Smooth muscle cell (in vitro differentiated cells): ENCODE data around the gene UBE2L5. TPM values are rescaled to one million over a fixed set of nuclear protein-coding genes. Genes with fewer than 3 reads are reported as not detected.

Experiments used
- DNase-seq: peaks from one replicate; lab custom pipeline; 2025; ENCODE audit not compliant: unreplicated experiment; lab: John Stamatoyannopoulos, UW
- H2AFZ ChIP-seq: fragments of 200-600 bp; sonication (generic); 2 replicates; pipeline ENCODE4 v1.6.0; 2016; ENCODE audit warnings: antibody characterized with exemption, low read depth, mild to moderate bottlenecking
- H3F3A ChIP-seq: fragments of 200-600 bp; sonication (generic); 2 replicates; pipeline ENCODE4 v1.6.0; 2017; ENCODE audit warnings: antibody characterized with exemption, low read depth
- H3K27ac ChIP-seq: fragments of 200-600 bp; sonication (generic); 2 replicates; pipeline ENCODE4 v1.5.1; 2016; ENCODE audit warnings: low read depth, mild to moderate bottlenecking
- H3K27me3 ChIP-seq: fragments of 200-600 bp; sonication (generic); 2 replicates; pipeline ENCODE4 v1.6.1; 2016; ENCODE audit warnings: low read depth, mild to moderate bottlenecking
- H3K36me3 ChIP-seq: fragments of 200-600 bp; sonication (generic); 2 replicates; pipeline ENCODE4 v1.5.1; 2016; ENCODE audit warnings: low read depth
- H3K4me1 ChIP-seq: fragments of 200-600 bp; sonication (generic); 2 replicates; pipeline ENCODE4 v1.5.1; 2016; ENCODE audit warnings: low read depth
- H3K4me2 ChIP-seq: fragments of 200-600 bp; sonication (generic); 2 replicates; pipeline ENCODE4 v1.6.0; 2016; ENCODE audit warnings: mild to moderate bottlenecking
- H3K4me3 ChIP-seq: fragments of 200-600 bp; sonication (generic); 2 replicates; pipeline ENCODE4 v1.5.1; 2016; ENCODE audit warnings: mild to moderate bottlenecking
- H3K79me2 ChIP-seq: fragments of 200-600 bp; sonication (generic); 2 replicates; pipeline ENCODE4 v1.6.0; 2016; ENCODE audit warnings: low read depth, mild to moderate bottlenecking
- H3K9ac ChIP-seq: fragments of 200-600 bp; sonication (generic); 2 replicates; pipeline ENCODE4 v1.6.0; 2016; ENCODE audit warnings: low read depth
- H3K9me3 ChIP-seq: fragments of 200-600 bp; sonication (generic); replicated peaks from 2 replicates; pipeline ENCODE4 v1.5.1; 2016; ENCODE audit warnings: low read depth
- H4K20me1 ChIP-seq: fragments of 200-600 bp; sonication (generic); 2 replicates; pipeline ENCODE4 v1.6.0; 2016; ENCODE audit warnings: low read depth
- WGBS: methylation state at CpG from one replicate; pipeline ENCODE4 v1.1.7; 2016; ENCODE audit warnings: low lambda C conversion rate; 5-methylcytosine and 5-hydroxymethylcytosine counted together
- polyA plus RNA-seq: library from polyadenylated mRNA; unstranded; fragments of >200 nt; fragmentation: Nextera tagmentation; extraction: Ambion mirVana; gene quantifications from 2 replicates; pipeline ENCODE4 v1.2.1, GENCODE V29; 2016
- total RNA-seq: library from RNA; depleted of rRNA; stranded (reverse); fragments of >200 nt; gene quantifications from 2 replicates; pipeline ENCODE4 v1.2.3, GENCODE V29; 2014
- TF ChIP-seq, protein P1 (sequence below): fragments of 200-600 bp; sonication (generic); IDR thresholded peaks from 2 replicates; pipeline ENCODE4 v1.5.1; 2017; ENCODE audit warnings: borderline replicate concordance, mild to moderate bottlenecking, antibody characterized with exemption; ENCODE audit not compliant: insufficient read depth, poor library complexity, severe bottlenecking

UBE2L5 gene
- total and polyA plus RNA-seq, 2 experiments from 2014 or later: not detected

DNA sequence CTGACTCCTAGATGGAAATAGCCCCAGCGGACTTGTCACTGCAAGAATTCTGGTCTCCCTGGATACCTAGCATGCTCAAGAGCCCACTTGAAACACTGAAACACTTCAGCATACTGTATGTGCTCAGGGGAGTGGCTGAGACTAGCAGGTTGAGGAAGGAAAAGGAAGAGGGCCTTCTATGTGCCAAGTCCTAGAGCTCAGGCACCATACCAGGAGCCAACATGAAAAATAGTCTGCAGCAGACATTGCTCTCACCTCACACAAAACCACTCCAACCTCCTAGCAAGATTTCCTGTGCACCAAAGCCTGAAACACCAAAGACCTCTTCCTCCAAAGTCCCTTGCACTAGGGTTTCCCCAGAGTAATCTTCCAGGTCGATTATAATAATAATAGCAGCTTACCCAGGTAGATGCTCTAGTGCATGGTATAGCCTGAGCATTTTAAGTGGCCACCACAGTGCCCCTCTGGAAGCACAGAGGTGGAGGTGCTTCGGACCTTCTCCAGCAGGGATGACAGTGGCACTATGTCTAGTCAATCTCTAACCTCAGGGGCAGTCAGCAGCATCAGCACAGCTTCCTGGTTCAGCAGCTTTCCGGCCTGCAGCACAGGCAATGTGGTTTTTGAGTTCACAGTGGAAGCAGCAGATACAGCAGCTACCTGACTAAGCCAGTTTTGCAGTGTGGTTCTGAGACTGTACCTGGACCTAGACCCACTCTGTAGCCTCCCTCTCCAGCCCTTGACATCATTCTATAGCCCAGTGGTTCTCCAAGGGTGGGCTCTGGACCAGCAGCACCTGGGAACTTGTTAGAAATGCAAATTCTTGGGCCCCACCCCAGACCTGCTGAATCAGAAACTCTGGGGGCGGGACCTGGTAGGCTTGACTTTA, 45.6 kb upstream of the UBE2L5 start:
- Histone ChIP-seq H4K20me1 (no peaks in the 10 kb centered on the region), H2AFZ (no peak overlapping the region), H3K79me2 (no peaks in the 10 kb centered on the region), H3K9ac (no peak overlapping the region), H3K4me1 (no peaks in the 10 kb centered on the region), H3K4me3 (no peak overlapping the region), H3K27me3 (no peaks in the 10 kb centered on the region), H3K36me3 (no peaks in the 10 kb centered on the region), H3K9me3 (no peaks in the 10 kb centered on the region), H3K27ac (no peak overlapping the region), H3F3A (no peaks in the 10 kb centered on the region), H3K4me2 (no peak overlapping the region)
- TF ChIP-seq, protein P1, sequence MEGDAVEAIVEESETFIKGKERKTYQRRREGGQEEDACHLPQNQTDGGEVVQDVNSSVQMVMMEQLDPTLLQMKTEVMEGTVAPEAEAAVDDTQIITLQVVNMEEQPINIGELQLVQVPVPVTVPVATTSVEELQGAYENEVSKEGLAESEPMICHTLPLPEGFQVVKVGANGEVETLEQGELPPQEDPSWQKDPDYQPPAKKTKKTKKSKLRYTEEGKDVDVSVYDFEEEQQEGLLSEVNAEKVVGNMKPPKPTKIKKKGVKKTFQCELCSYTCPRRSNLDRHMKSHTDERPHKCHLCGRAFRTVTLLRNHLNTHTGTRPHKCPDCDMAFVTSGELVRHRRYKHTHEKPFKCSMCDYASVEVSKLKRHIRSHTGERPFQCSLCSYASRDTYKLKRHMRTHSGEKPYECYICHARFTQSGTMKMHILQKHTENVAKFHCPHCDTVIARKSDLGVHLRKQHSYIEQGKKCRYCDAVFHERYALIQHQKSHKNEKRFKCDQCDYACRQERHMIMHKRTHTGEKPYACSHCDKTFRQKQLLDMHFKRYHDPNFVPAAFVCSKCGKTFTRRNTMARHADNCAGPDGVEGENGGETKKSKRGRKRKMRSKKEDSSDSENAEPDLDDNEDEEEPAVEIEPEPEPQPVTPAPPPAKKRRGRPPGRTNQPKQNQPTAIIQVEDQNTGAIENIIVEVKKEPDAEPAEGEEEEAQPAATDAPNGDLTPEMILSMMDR: no peak
- no peak for DNase-seq
- 71% methylated on average over 5 of the region's 5 CpGs for WGBS

DNA sequence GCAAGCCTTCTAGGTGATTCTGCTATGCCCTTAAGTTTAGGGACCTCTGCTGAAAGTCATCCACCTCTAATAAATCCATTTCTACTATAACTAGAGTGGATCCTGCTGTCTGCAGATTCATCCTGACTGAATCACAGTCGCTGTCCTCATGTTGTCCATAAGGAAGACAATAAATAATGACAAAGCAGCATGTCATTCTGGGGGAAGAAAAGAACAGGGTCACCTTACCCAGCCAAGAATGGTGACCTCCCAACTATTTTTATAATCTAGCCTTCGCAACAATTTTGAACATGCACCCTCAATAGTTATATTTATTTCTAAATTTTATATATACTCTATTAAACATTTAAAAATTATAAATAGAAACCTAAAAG, 45.0 kb upstream of the UBE2L5 start:
- Histone ChIP-seq H3K79me2 (no peaks in the 10 kb centered on the region), H4K20me1 (no peaks in the 10 kb centered on the region), H3K4me2 (no peak overlapping the region), H3K4me1 (no peaks in the 10 kb centered on the region), H3K9ac (no peak overlapping the region), H2AFZ (no peak overlapping the region), H3K27me3 (no peaks in the 10 kb centered on the region), H3K9me3 (no peaks in the 10 kb centered on the region), H3K36me3 (no peaks in the 10 kb centered on the region), H3K4me3 (no peak overlapping the region), H3F3A (no peaks in the 10 kb centered on the region), H3K27ac (no peak overlapping the region)
- 84% methylated on average over 2 of the region's 2 CpGs for WGBS
- DNase-seq: no peak
- TF ChIP-seq, protein P1: no peak

DNA sequence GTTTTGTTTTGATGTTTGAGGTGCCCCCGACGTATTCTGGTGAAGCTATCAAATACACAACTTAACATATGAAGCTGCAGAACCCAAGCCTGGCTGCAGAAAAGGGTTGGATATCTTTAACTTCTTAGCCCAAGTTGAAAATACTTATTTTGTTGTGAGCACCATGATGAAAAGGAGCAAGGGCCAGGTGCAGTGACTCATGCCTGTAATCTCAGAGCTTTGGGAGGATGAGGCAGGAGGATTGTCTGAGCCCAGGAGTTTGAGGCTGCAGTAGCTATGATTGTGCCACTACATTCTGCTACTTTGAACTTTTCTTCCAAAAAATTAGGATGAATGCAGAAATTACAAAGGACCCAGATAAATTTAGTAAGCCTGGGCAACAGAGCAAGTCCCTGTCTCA, 44.1 kb upstream of the UBE2L5 start:
- 100% methylated on average over 2 of the region's 2 CpGs for WGBS
- Histone ChIP-seq H3F3A (no peaks in the 10 kb centered on the region), H3K4me2 (no peak overlapping the region), H3K4me3 (no peak overlapping the region), H3K79me2 (no peaks in the 10 kb centered on the region), H3K27ac (no peak overlapping the region), H3K36me3 (no peaks in the 10 kb centered on the region), H4K20me1 (no peaks in the 10 kb centered on the region), H3K9me3 (no peaks in the 10 kb centered on the region), H3K4me1 (no peaks in the 10 kb centered on the region), H3K9ac (no peak overlapping the region), H3K27me3 (no peaks in the 10 kb centered on the region), H2AFZ (no peak overlapping the region)
- no peak for DNase-seq
- TF ChIP-seq, protein P1: no peak

DNA sequence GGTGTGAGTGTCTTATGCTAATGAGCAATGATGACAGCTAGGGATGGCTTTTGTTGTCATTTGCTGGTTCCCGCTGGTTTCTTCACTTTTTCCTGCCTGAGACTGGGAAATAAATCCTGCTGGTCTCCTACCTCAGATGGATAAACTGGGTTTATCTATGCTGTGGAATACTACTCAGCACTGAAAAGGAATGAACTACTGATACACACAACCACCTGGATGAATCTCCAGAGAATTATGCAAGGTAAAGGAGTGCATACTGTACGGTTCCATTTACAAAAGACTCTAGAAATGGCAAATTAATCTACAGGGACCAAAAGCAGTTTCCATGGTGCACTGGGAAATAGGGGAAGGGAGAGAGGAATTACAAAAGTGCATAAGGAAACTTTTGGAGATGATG, 41.2 kb upstream of the UBE2L5 start:
- Histone ChIP-seq H3K4me1 (no peaks in the 10 kb centered on the region), H3K9ac (no peak overlapping the region), H3K27me3 (no peaks in the 10 kb centered on the region), H3K79me2 (no peaks in the 10 kb centered on the region), H3K36me3 (no peaks in the 10 kb centered on the region), H3K4me3 (no peak overlapping the region), H3F3A (no peaks in the 10 kb centered on the region), H3K27ac (no peak overlapping the region), H2AFZ (no peak overlapping the region), H3K9me3 (no peaks in the 10 kb centered on the region), H4K20me1 (no peaks in the 10 kb centered on the region), H3K4me2 (no peak overlapping the region)
- TF ChIP-seq, protein P1: no peak
- 95% methylated on average over 2 of the region's 2 CpGs for WGBS
- DNase-seq: no peak
